Mammary epithelial cell (primary cell): Measurements from ENCODE around the gene HIC2.

Experiments used
- CTCF ChIP-seq, 2 donors: IDR thresholded peaks in 1 of 2; conservative IDR thresholded peaks in 1 of 2; 2 replicates each; pipeline ENCODE4 v1.5.1; 2011 to 2012; ENCODE audit warnings: inconsistent platforms in 2 of 2, low read length in 2 of 2, mild to moderate bottlenecking in 2 of 2, control low read depth in 1 of 2, low read depth in 1 of 2; ENCODE audit not compliant: insufficient read depth in 1 of 2; ENCODE audit errors: extremely low read depth in 1 of 2
- EZH2 ChIP-seq: IDR thresholded peaks from 2 replicates; pipeline ENCODE4 v1.6.1; 2012; ENCODE audit warnings: low read length, inconsistent platforms, borderline replicate concordance

GRCh38 chr22:21450858-21451353 lies 33.7 kb downstream of the HIC2 start:
- TF ChIP-seq CTCF (conservative IDR thresholded peaks at IDR 0.05 in 1 of 2, IDR thresholded peaks at IDR 0.05 in 1 of 2; ENCODE audit: extremely low read depth in 1 of 2, insufficient read depth in 1 of 2, low read depth in 1 of 2, low read length in 2 of 2) (no peak), EZH2 (no peak)
